IPS DF 6.9 (cell line): ENCODE measurements around the gene OR6X1.
"Not testable (repeated sequence)": the region's sequence is repeated elsewhere in the genome, so short reads cannot be mapped to it uniquely, and the experiment has no call there.

Experiments used
- DNase-seq: peaks from one replicate; pipeline ENCODE4 v3.0.0-alpha.2; 2013; ENCODE audit warnings: low read depth, low spot score
- H3K27ac ChIP-seq: one replicate; pipeline ENCODE4 v1.5.1; 2013; ENCODE audit warnings: low read length, control low read depth
- H3K27me3 ChIP-seq: 2 replicates; pipeline ENCODE4 v1.6.1; 2013; ENCODE audit warnings: mild to moderate bottlenecking, low read length; ENCODE audit not compliant: control insufficient read depth, insufficient read depth
- H3K36me3 ChIP-seq: 2 replicates; pipeline ENCODE4 v1.6.1; 2013; ENCODE audit warnings: low read length; ENCODE audit not compliant: control insufficient read depth, insufficient read depth
- H3K4me1 ChIP-seq: 2 replicates; pipeline ENCODE4 v1.6.1; 2013; ENCODE audit warnings: low read length; ENCODE audit not compliant: control insufficient read depth, insufficient read depth
- H3K4me3 ChIP-seq: 2 replicates; pipeline ENCODE4 v1.5.1; 2013; ENCODE audit warnings: mild to moderate bottlenecking, low read length
- H3K9me3 ChIP-seq: 2 replicates; pipeline ENCODE4 v1.6.1; 2013; ENCODE audit warnings: low read length, inconsistent platforms; ENCODE audit not compliant: control insufficient read depth, insufficient read depth
- WGBS: extraction: QIAGEN DNeasy Blood & Tissue Kit; methylation state at CpG from one replicate; pipeline ENCODE4 v1.1.7; 2013; ENCODE audit warnings: mixed read lengths, missing lambda C conversion rate; ENCODE audit not compliant: insufficient read length, insufficient coverage; 5-methylcytosine and 5-hydroxymethylcytosine counted together

OR6X1 gene

DNA sequence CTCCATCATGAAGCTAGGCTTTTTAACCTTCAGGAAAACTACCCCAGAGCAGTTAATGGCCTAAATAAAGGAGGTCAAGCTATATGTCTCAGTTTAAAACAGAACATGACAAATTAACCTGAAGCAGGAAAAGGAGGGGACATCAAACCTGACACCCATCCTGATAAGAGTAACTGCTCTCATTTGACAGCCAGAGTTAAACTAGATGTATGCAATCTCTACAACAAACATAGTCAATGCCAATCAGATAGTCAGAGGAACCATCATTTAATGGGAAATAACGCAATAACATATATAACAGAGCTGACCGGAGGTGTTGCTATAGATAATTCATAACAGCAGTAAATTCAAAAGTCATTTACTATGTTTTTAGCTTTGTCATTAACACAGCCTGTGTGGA lies 15.9 kb downstream of the OR6X1 start:
- H3K4me3 ChIP-seq: no peak overlapping the region
- no peak for DNase-seq
- H3K27ac ChIP-seq: no peak overlapping the region
- no peaks in the 10 kb centered on the region for H3K27me3 ChIP-seq
- WGBS: no CpG with 5 or more reads among the region's 2 CpGs
- no peaks in the 10 kb centered on the region for H3K9me3 ChIP-seq
- H3K36me3 ChIP-seq: peaks cover 11% of the 10 kb centered on the region
- H3K4me1 ChIP-seq: no peaks in the 10 kb centered on the region; the same call in 1 of the 2 replicates

DNA sequence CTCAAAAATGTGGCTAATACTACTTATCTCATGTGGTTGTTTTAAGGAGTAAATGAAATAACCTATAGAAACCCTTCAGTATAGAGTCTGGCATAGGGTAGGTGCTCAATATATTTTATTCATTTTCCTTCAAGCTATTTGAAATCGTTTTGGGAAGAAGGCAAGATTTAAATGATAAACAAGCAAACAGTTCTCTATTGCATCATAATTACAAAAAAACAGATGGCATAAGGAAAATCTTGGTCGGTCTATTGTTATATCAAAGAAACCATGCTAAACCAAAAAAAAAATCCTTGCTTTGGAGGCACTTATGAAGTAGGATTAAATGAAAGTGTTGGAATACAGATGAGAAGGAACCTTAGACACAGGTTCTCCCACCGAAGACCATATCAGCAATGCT lies 17.5 kb downstream of the OR6X1 start:
- no CpG with 5 or more reads among the region's 3 CpGs for whole genome bisulfite sequencing
- no peak for DNase-seq
- no peaks in the 10 kb centered on the region; the same call in 1 of the 2 replicates for H3K4me1 ChIP-seq
- H3K9me3 ChIP-seq: no peaks in the 10 kb centered on the region
- peaks cover 11% of the 10 kb centered on the region for H3K36me3 ChIP-seq
- H3K27me3 ChIP-seq: no peaks in the 10 kb centered on the region
- no peak overlapping the region for H3K27ac ChIP-seq
- H3K4me3 ChIP-seq: no peak overlapping the region

DNA sequence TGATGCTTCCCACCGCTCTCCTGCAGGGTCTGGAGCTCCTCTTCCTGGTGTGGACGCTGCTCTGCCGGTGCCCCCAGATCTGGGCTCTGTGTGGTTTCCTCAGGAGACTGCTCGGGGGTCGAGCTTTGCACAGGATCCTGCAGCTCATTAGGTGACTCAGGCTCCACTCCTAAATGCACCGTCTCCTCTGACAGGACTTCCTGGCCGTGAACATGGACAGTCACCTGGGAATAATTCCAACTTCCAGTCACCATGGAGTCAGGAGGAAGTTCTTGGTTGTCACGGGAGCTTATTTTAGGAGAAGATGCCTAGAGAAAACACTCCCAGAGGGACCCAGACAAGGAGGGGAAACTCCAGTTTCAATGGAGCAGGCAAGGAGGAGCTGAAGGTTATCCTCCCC lies 24.7 kb downstream of the OR6X1 start:
- Histone ChIP-seq H3K9me3 (no peaks in the 10 kb centered on the region), H3K36me3 (peaks cover 46% of the 10 kb centered on the region), H3K27ac (no peak overlapping the region), H3K4me3 (no peak overlapping the region), H3K4me1 (no peaks in the 10 kb centered on the region), H3K27me3 (no peaks in the 10 kb centered on the region)
- WGBS: no CpG with 5 or more reads among the region's 8 CpGs
- no peak for DNase-seq

DNA sequence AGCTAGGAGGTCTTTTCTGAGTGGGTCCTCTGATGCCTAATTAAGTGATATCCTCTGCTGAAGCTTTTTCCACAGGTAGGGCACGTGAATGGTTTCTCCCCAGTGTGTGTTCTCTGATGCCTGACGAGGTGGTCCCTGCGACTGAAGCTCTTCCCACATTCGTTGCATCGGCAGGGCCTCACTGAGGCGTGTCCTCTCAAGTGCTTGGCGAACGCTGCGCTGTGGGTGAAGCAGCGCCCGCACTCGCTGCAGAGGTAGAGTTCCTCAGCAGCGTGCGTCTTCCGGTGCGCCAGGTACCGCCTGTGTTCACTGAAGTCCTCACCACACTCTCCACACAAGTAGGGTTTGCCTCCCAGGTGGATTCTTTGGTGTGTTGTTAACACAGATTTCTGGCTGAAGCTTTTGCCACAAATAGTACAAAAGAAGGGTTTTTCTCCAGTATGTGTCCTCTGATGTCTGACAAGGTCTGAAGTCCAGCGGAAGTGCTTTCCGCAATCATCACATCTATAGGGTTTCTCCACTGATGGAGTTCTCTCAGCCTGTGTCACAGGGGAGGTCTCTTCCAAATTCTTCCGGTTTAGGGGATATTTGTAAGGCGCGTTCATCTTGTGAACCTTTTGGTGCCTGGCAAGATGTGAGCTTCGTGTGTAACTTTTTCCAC lies 28.2 kb downstream of the OR6X1 start:
- Histone ChIP-seq H3K27me3 (no peaks in the 10 kb centered on the region), H3K4me3 (no peak overlapping the region), H3K4me1 (no peaks in the 10 kb centered on the region), H3K9me3 (no peaks in the 10 kb centered on the region), H3K36me3 (peaks cover 47% of the 10 kb centered on the region), H3K27ac (no peak overlapping the region)
- DNase-seq: no peak
- no CpG with 5 or more reads among the region's 23 CpGs for WGBS

DNA sequence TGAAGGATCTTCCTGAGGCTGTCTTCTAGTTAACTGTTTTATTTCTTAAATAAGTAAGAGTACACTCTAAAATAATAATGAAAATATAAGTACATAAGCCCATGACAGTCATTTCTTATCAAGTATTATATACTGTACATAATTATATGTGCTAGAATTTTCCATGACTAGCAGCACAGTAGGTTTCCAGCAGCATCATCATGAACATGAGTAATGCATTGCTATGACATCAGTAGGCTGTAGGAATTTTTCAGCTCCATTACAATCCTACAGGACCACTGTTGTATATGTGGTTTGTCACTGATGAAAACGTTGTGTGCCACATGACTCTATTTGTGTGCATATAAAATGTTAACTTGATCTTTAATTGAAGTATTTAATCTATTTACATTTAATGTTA lies 34.9 kb downstream of the OR6X1 start:
- Histone ChIP-seq H3K9me3 (no peaks in the 10 kb centered on the region), H3K4me3 (no peak overlapping the region), H3K27me3 (no peaks in the 10 kb centered on the region), H3K4me1 (no peaks in the 10 kb centered on the region), H3K36me3 (peaks cover 2% of the 10 kb centered on the region; the same call in 1 of the 2 replicates), H3K27ac (no peak overlapping the region)
- no CpG with 5 or more reads among the region's 1 CpG for WGBS
- DNase-seq: no peak

DNA sequence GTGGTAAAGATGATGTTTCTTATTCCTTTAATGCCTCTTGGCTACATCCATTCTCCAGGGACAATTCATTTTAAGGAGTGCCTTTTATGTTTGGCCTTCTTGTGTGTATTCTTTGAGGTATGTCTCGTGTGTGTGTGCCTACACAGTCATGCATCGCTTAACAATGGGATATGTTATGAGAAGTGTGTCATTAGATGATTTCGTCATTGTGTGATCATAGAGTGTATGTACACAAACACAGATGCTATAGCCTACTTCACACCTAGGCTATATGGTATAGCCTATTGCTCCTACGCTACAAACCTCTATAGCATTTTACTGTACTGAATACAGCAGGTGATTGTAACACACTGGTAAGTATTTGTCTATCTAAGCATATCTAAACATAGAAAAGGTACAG lies 35.8 kb downstream of the OR6X1 start:
- no peaks in the 10 kb centered on the region for H3K4me1 ChIP-seq
- H3K27me3 ChIP-seq: no peaks in the 10 kb centered on the region
- H3K9me3 ChIP-seq: no peaks in the 10 kb centered on the region
- H3K4me3 ChIP-seq: no peak overlapping the region
- no peak for DNase-seq
- no peak overlapping the region for H3K27ac ChIP-seq
- H3K36me3 ChIP-seq: no peaks in the 10 kb centered on the region
- no CpG with 5 or more reads among the region's 4 CpGs for WGBS

DNA sequence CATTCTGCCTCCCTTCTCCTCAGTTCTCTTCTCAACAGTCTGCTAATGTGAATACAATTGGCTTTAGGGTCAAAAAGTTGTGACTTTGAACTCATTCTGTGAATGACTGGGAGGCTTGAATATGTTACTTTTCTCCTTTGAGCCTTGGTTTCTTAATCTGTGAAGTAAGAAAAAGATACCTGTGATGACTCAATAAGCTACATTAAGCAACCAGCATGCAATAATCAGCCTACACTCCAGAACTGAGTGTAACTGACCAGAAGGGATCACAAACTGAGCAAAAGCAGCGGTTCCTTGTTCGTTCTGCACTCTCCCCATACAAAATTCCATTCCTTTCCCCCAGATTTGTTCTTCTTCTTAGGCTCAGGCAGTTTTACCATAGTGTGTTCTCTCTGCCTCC lies 36.3 kb downstream of the OR6X1 start:
- Histone ChIP-seq H3K9me3 (no peaks in the 10 kb centered on the region), H3K27ac (no peak overlapping the region), H3K4me3 (no peak overlapping the region), H3K27me3 (no peaks in the 10 kb centered on the region), H3K4me1 (no peaks in the 10 kb centered on the region), H3K36me3 (no peaks in the 10 kb centered on the region)
- no peak for DNase-seq
- WGBS: no CpG with 5 or more reads among the region's 2 CpGs

DNA sequence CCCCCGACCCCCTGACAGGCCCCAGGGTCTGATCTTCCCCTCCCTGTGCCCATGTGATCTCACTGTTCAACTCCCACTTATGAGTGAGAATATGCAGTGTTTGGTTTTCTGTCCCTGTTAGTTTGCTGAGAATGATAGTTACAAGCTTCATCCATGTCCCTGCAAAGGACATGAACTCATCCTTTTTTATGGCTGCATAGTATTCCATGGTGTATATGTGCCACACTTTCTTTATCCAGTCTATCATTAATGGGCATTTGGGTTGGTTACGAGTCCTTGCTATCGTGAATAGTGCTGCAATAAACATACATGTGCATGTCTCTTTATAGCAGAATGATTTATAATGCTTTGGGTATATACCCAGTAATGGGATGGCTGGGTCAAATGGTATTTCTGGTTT lies 41.7 kb downstream of the OR6X1 start:
- H3K4me3 ChIP-seq, H3K27me3 ChIP-seq, H3K36me3 ChIP-seq, H3K4me1 ChIP-seq, H3K27ac ChIP-seq, DNase-seq, H3K9me3 ChIP-seq: not testable (repeated sequence)
- no CpG with 5 or more reads among the region's 3 CpGs for WGBS

DNA sequence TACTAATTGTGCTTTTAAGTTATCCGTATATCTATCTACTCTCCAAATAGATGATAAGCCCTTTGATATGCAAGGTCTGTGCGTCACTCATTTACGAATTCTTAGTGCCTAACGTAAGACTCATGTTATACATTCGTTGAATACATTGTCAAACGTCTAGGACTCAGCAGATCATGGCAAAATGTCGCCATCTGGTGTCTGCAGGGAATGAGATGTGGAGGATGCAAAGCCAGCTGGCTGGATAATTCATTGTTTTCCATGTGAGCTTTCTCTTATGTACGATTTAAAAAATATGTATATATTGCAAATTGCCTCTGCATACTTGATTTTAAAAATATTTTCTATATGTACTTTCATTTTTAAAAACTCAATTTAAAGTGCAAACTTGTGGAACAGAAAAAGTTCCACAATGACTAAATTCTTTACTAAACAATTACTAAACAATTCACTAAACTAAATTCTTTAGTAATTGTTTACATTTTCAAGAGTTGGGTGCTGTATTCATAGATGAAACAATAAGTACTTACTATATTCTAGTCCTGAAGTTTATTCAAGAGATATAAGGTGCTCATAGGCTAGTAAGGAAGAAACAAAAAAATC lies 46.6 kb downstream of the OR6X1 start:
- no peaks in the 10 kb centered on the region for H3K36me3 ChIP-seq
- H3K4me3 ChIP-seq: no peak overlapping the region
- H3K27ac ChIP-seq: no peak overlapping the region
- no peaks in the 10 kb centered on the region for H3K27me3 ChIP-seq
- H3K4me1 ChIP-seq: peaks cover 3% of the 10 kb centered on the region; the same call in 1 of the 2 replicates
- no peaks in the 10 kb centered on the region for H3K9me3 ChIP-seq
- DNase-seq: peak; percentile 67
- no CpG with 5 or more reads among the region's 8 CpGs for WGBS

DNA sequence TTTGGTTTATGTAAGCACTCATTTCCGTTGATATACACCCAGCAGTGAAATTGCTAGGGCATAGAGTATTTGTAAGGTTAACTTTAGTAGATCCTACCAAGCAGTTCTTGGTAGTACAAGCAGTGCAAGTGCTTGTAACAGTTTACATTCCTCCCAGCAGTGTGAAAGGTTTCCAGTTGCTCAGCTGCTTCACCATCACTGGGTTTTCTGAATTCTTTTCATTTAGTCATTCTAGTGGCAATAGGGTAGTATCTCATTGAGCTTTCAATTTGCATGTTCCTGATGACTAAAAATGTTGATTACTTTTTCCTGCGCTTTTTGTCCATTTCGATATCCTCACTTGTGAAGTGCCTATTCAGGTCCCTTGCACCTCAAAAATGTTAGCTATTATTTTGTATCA lies 47.1 kb downstream of the OR6X1 start:
- H3K4me3 ChIP-seq: no peak overlapping the region
- no peaks in the 10 kb centered on the region for H3K36me3 ChIP-seq
- DNase-seq: no peak
- no peak overlapping the region for H3K27ac ChIP-seq
- H3K27me3 ChIP-seq: no peaks in the 10 kb centered on the region
- WGBS: no CpG with 5 or more reads among the region's 3 CpGs
- H3K9me3 ChIP-seq: no peaks in the 10 kb centered on the region
- peaks cover 3% of the 10 kb centered on the region; the same call in 1 of the 2 replicates for H3K4me1 ChIP-seq

DNA sequence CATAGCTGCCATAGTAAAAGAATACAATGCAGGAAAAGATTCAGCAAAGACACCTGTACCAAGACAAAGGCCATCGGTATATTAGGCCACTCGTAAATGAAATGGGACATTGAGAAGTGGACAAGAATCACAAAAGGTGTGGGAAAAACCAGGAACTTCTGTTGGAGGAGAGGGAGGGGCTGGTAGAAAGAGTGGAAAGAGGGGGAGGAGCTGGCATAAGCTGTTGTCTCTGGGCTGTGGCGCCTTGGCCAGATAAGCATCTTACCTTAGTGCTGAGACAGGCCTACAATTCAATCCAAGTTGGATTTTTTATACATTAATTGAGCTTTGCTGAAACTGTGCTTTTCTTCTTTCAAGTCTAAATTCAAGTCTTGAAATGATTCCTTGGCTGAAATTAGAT lies 50.0 kb downstream of the OR6X1 start:
- no CpG with 5 or more reads among the region's 3 CpGs for WGBS
- no peak for DNase-seq
- no peaks in the 10 kb centered on the region for H3K9me3 ChIP-seq

More for the DNA sequence above, 50.0 kb downstream of the OR6X1 start:
- Histone ChIP-seq H3K36me3 (no peaks in the 10 kb centered on the region), H3K27ac (no peak overlapping the region), H3K27me3 (no peaks in the 10 kb centered on the region), H3K4me1 (no peaks in the 10 kb centered on the region), H3K4me3 (no peak overlapping the region)
